CD4-positive, alpha-beta T cell treated with Interleukin-17A for 1 hour (primary cell): ENCODE measurements around the gene ZNF764.
"Not testable (repeated sequence)": the region's sequence is repeated elsewhere in the genome, so short reads cannot be mapped to it uniquely, and the experiment has no call there.

Experiments
- DNase-seq: peaks from one replicate; pipeline ENCODE4 v3.0.0-alpha.2; 2020

ZNF764 gene

GRCh38 chr16:30543067-30543466 is 15.1 kb downstream of the ZNF764 start:
- DNase-seq = no peak

- DNase-seq = no peak
Observed at GRCh38 chr16:30541502-30542329, 16.5 kb downstream of the ZNF764 start.

GRCh38 chr16:30540916-30541464 is 17.2 kb downstream of the ZNF764 start:
- not testable (repeated sequence) for DNase-seq

GRCh38 chr16:30539986-30540526 is 18.1 kb downstream of the ZNF764 start:
- not testable (repeated sequence) for DNase-seq

GRCh38 chr16:30539000-30539964 is 18.9 kb downstream of the ZNF764 start:
- no peak for DNase-seq

- DNase-seq = not testable (repeated sequence)
Observed at GRCh38 chr16:30536391-30537024, 21.7 kb downstream of the ZNF764 start.

- peak; percentile 68 for DNase-seq
Observed at GRCh38 chr16:30535777-30536190, 22.4 kb downstream of the ZNF764 start.

- DNase-seq = no peak
Observed at GRCh38 chr16:30535106-30535776, 22.9 kb downstream of the ZNF764 start.

- peak; percentile 93 for DNase-seq
Observed at GRCh38 chr16:30534368-30535105, 23.6 kb downstream of the ZNF764 start, which contains the start of gene ZNF747. Gene ZNF747, minus strand, starts transcription at chr16:30534858. Its CDS starts 179 bp downstream, at chr16:30534679.

GRCh38 chr16:30533748-30534367 is 24.3 kb downstream of the ZNF764 start:
- peak; percentile 32 for DNase-seq

- no peak for DNase-seq
Observed at GRCh38 chr16:30533146-30533522, 25.0 kb downstream of the ZNF764 start.

- no peak for DNase-seq
Observed at GRCh38 chr16:30532285-30533145, 25.7 kb downstream of the ZNF764 start.

- peak; percentile 55 for DNase-seq
Observed at GRCh38 chr16:30530163-30531037, 27.8 kb downstream of the ZNF764 start.

GRCh38 chr16:30528799-30529457 is 29.2 kb downstream of the ZNF764 start:
- no peak for DNase-seq

- DNase-seq = peak; percentile 30
Observed at GRCh38 chr16:30527635-30528178, 30.5 kb downstream of the ZNF764 start.

- peak; percentile 94 for DNase-seq
Observed at GRCh38 chr16:30526823-30527634, 31.1 kb downstream of the ZNF764 start.
